Glomerular endothelial cell (primary cell): ENCODE results near the gene CRIP1. TPM values are rescaled to one million over a fixed set of nuclear protein-coding genes. Genes with fewer than 3 reads are reported as not detected.

ENCODE experiments used
- DNase-seq: peaks from one replicate; pipeline ENCODE4 v3.0.0-alpha.2; 2011; ENCODE audit warnings: low read depth, low spot score; ENCODE audit errors: extremely low read depth
- total RNA-seq: library from RNA; depleted of rRNA; stranded (reverse); fragments of >200 nt; gene quantifications from 2 replicates; pipeline ENCODE4 v1.2.3, GENCODE V29; 2015

The CRIP1 gene
- total RNA-seq, 1 donor from 2014 or later: 2.0 TPM

DNA sequence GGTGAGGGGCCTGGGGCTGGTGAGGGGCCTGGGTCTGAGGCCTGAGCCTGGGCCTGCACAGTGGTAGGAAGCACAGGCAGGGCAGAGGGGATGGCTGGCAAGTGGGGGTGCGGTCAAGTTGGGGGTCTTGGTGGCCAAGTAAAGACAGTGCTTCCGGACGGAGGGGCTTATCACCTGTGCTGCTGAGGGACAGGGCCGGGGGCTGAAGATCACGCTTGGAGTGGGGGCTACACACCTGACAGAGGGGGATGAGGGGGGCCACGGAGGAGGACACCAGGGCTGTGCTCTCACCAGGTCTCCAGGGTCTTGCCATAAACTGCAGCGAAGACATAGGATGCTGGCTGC, 16.6 kb downstream of the CRIP1 start:
- no peak for DNase-seq

GRCh38 chr14:105503935-105504692, 17.4 kb downstream of the CRIP1 start:
- DNase-seq: no peak

DNA sequence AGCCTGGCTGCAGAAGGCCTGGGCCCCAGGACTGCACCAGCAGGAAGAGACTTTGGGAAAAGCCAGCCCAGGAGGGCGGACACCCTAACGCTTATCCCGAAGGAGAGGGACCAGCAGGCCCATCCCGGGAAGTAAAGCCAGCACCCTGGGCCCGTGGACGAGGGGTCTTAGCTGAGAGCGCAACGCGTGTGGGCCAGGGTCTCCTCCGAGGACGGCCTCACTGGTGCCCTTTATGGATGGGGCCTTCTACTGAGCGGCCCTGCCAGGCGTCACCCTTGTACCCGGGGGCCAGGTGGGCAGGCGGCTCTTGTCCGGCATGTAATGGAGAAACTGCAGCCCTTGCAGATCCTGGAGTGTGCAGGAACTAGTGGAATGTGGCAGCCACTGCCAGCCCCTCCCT, 18.4 kb downstream of the CRIP1 start:
- DNase-seq: no peak

DNA sequence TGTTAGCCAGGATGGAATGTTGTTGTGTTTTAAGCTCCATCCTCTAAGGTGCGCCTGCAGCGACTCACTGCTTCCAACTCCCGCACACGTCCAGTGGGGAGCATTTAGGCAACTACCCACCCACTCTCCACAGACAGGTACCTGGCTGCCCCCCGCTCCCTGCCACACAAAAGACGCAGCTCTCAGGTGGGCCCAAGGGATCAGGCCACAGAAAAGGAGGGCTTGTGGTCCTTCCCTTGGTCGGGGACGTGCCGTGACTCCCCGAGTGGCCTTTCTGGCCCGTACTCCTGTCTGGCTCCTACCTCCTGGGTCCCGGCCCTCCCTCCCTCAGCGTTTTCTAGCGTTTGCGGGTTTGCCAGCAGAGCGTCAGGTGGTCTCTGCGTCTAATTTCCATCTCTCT, 20.6 kb downstream of the CRIP1 start:
- DNase-seq: no peak

DNA sequence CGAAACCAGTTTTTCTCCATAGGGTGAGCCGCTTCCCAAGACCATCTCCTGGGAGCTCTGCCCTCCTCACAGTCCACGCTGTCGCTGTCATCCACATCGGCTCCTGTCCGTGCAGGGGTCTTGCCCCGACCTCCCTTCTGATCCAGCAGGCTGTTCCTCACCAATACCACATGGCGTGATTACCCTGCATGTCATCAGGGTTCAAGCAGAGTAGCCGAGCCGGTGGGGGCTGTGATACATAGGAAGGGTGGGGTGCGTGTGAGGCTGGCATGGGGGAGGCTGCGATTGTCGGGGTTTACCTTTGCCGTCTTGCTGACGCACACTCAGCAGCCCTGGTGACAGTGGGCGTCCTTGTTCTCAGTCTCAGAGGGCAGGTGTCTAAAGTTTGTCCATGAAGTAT, 21.4 kb downstream of the CRIP1 start:
- DNase-seq: no peak

GRCh38 chr14:105508601-105509000, 21.9 kb downstream of the CRIP1 start:
- DNase-seq: no peak

DNA sequence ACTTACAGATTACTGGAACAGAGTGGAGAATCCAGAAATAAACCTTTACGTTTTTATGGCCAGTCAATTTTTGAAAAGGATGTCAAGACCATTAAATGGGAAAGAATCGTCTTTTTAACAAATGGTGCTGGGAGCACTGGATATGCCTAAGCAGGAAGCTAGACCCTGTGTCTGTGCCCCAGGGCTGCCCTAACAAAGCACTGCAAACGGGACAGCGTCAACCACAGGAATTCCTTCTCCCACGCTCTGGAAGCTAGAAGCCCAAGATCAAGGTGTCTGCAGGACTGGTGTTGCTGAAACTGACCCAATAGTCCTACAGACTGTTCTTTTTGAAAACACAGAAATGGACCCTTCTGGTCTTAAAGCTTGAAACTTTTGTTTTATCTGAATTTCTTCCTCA, 30.4 kb downstream of the CRIP1 start:
- DNase-seq: no peak

- no peak for DNase-seq
Measured at GRCh38 chr14:105519946-105520698, 33.4 kb downstream of the CRIP1 start.

- DNase-seq: no peak
Measured at GRCh38 chr14:105525326-105525725, 38.6 kb downstream of the CRIP1 start.

DNA sequence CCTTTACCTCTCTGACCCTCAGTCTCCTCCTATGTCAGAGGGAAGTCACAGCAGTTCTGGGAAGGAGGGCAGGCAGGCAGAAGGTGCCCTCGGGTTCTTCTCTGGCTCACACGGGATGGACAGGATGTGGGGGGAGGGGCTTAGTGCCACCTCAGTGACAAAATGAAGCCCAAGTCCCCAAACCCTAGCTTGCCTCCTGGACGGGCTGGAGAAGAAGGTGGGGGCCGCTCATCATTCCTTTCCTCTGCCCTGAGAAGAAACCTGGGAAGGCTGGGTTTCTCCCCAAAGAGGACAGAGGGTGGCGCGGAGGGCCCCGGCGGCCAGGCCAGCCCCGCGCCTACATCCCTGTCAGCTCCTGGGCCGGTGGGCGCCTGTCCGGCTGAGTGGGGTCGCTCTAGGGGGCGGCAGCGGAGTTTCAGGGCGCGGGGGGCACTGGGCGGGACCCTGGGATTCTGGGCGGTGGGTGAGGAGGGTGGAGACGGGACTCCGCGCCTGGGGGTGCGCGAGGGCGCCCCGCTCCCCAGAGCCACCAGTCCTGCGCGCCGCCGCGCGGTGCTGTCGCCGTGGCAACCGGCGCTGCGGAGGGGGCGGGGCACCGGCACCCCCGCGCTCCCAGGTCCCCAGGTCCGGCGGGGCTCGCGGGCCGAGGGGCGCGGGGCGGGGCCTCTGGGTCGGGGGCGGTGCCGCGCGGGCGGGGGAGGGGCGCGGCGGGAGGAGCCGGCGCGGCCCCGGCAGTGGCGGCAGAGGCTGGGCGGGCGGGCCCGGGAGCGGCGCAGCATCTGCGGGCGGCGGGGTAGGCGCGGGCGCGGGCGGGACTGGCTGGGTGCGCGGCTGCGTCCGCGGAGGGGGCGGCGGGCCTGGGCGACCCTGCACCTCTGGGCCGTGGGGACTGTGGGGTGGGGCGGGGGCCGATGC, 39.4 kb downstream of the CRIP1 start, which contains the start of gene TMEM121:
Gene TMEM121 (plus strand): TSS at position 723 of the 915 bp plus-strand sequence. CDS start 2,252 bp downstream, outside the sequence.
- DNase-seq: no peak

DNA sequence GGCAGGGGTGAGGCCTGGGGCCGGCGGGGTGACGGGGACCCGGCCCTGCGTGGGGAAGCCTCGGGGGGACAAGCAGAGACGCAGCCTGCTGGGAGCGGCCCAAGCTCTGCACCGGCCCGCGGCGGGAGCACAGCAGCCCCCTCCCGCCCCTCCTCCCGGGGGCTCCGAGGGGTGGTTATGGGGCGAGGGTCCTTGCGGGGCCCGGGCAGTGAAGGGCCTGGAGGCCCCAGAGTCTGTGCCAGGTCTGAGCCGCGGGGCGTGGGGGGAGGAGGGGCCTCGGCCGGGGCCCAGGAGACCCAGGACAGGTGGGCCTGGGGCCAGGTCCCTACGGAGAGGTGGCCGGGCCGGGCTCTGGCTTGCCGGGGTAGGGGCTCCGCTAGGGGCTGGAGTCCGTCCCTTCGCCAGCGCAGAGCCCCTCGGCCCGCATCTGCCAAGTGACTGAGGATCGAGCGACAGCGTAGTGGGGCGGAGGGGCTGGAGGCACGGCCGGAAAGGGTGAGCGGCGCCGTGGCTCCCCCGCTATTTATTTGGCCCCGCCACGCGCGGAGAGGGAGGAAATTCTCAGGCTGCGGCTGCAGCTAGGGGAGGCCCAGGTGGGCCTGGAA, 40.2 kb downstream of the CRIP1 start:
- DNase-seq: no peak

- DNase-seq: no peak
Measured at GRCh38 chr14:105527381-105527825, 40.7 kb downstream of the CRIP1 start.

DNA sequence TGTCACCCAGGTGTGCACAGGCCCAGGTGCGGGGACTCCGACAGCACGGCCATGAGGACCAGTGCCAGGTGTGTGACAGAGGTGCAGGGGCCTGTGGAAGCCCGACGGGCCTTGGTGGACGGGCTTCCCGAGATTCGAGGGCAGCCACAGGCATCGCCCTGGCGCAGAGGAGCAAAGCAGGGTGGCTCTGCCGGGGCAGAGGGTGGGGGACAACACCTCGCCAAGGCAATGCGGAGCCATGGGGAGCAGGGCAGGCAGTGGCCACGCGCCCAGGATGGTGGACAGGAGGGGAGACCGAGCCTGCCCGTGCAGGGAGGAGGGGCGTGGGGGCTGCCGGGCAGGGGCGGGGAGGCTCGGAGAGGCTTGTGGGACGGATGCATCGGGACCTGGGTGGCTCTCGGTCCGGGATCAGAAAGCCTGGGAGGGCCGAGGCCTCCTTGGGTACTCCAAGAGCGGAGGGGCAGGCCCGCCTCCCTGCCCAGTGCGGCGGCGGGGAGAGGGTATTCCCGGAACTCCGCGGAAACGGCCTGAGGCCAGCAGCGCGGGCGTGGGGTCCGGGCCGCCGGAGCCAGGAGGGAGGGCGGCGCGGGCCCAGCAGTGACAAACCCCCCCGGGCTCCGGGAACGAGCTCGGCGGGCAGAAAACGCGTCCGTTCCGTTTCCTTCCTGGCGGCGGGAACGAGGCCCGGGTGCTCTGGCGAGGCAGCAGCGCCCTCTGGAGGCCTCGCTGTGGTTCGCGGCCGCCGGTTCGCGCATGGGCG, 41.3 kb downstream of the CRIP1 start:
- no peak for DNase-seq

GRCh38 chr14:105528586-105529318, 42.1 kb downstream of the CRIP1 start:
- no peak for DNase-seq

GRCh38 chr14:105529319-105529568, 42.6 kb downstream of the CRIP1 start:
- DNase-seq: no peak

- DNase-seq: no peak
Measured at GRCh38 chr14:105529569-105530284, 43.0 kb downstream of the CRIP1 start.

- DNase-seq: no peak
Measured at GRCh38 chr14:105530285-105531087, 43.8 kb downstream of the CRIP1 start.
